Glutamatergic neuron (in vitro differentiated cells): ENCODE data around the gene RFX7. TPM values are rescaled to one million over a fixed set of nuclear protein-coding genes. Genes with fewer than 3 reads are reported as not detected.

Source experiments
- DNase-seq: peaks from one replicate; pipeline ENCODE4 v3.0.0; 2022
- H3K27ac Mint-ChIP-seq: one replicate; pipeline ENCODE4 v1.8.0; 2020; ENCODE audit warnings: mild to moderate bottlenecking, mixed read lengths, inconsistent platforms; ENCODE audit not compliant: unreplicated experiment
- H3K27me3 Mint-ChIP-seq: one replicate; pipeline ENCODE4 v1.8.0; 2020; ENCODE audit warnings: mild to moderate bottlenecking, moderate library complexity, mixed read lengths, inconsistent platforms; ENCODE audit not compliant: unreplicated experiment
- H3K36me3 Mint-ChIP-seq: one replicate; pipeline ENCODE4 v1.8.0; 2020; ENCODE audit warnings: mild to moderate bottlenecking, mixed read lengths, inconsistent platforms; ENCODE audit not compliant: unreplicated experiment
- H3K4me1 Mint-ChIP-seq: one replicate; pipeline ENCODE4 v1.8.0; 2020; ENCODE audit warnings: mild to moderate bottlenecking, low read depth, mixed read lengths, inconsistent platforms; ENCODE audit not compliant: unreplicated experiment
- H3K4me3 Mint-ChIP-seq: one replicate; pipeline ENCODE4 v1.8.0; 2020; ENCODE audit warnings: mild to moderate bottlenecking, mixed read lengths, inconsistent platforms; ENCODE audit not compliant: unreplicated experiment
- H3K9me3 Mint-ChIP-seq: one replicate; pipeline ENCODE4 v1.8.0; 2020; ENCODE audit warnings: mild to moderate bottlenecking, moderate library complexity, mixed read lengths, inconsistent platforms; ENCODE audit not compliant: unreplicated experiment
- total RNA-seq: library from RNA; stranded (reverse); fragmentation: NEBNext Ultra II Directional; extraction: Animal tissue kit (Norgen Biotek cat#: 25700); gene quantifications from one replicate; pipeline ENCODE4 v1.2.1, GENCODE V29; 2021; ENCODE audit not compliant: unreplicated experiment
- TF ChIP-seq, protein P1 (sequence below): fragments of 200-600 bp; sonication (generic); IDR thresholded peaks from one replicate; pipeline ENCODE4 v1.5.0; 2021; ENCODE audit not compliant: partially characterized antibody, unreplicated experiment

Gene RFX7
- total RNA-seq, 1 donor from 2014 or later, result 34.1 TPM

DNA sequence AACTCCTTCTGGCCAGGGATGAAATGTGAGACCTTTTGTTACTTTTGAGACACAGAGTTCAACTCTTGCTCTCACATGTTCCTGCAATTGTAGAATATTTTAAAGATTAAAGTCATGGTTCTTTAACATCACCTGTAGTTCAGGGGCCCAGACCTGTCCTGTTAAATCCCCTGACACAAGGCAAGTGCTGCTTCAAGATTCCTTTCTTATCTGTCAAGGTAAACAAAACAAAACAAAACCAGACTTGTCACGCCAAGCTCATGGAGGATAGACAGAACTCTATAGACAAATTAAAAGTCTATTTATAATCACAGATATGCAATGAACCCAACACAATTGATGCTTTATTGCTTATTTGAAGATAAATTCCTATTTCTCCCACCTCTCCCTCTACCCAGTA, 201.6 kb downstream of the RFX7 start:
- Mint-ChIP-seq H3K9me3 (no peaks in the 10 kb centered on the region), H3K36me3 (peaks cover under 1% of the 10 kb centered on the region), H3K4me1 (no peaks in the 10 kb centered on the region), H3K27ac (no peak overlapping the region), H3K27me3 (no peaks in the 10 kb centered on the region), H3K4me3 (no peak overlapping the region)
- TF ChIP-seq, protein P1, sequence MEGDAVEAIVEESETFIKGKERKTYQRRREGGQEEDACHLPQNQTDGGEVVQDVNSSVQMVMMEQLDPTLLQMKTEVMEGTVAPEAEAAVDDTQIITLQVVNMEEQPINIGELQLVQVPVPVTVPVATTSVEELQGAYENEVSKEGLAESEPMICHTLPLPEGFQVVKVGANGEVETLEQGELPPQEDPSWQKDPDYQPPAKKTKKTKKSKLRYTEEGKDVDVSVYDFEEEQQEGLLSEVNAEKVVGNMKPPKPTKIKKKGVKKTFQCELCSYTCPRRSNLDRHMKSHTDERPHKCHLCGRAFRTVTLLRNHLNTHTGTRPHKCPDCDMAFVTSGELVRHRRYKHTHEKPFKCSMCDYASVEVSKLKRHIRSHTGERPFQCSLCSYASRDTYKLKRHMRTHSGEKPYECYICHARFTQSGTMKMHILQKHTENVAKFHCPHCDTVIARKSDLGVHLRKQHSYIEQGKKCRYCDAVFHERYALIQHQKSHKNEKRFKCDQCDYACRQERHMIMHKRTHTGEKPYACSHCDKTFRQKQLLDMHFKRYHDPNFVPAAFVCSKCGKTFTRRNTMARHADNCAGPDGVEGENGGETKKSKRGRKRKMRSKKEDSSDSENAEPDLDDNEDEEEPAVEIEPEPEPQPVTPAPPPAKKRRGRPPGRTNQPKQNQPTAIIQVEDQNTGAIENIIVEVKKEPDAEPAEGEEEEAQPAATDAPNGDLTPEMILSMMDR, result no peak
- DNase-seq, result no peak

DNA sequence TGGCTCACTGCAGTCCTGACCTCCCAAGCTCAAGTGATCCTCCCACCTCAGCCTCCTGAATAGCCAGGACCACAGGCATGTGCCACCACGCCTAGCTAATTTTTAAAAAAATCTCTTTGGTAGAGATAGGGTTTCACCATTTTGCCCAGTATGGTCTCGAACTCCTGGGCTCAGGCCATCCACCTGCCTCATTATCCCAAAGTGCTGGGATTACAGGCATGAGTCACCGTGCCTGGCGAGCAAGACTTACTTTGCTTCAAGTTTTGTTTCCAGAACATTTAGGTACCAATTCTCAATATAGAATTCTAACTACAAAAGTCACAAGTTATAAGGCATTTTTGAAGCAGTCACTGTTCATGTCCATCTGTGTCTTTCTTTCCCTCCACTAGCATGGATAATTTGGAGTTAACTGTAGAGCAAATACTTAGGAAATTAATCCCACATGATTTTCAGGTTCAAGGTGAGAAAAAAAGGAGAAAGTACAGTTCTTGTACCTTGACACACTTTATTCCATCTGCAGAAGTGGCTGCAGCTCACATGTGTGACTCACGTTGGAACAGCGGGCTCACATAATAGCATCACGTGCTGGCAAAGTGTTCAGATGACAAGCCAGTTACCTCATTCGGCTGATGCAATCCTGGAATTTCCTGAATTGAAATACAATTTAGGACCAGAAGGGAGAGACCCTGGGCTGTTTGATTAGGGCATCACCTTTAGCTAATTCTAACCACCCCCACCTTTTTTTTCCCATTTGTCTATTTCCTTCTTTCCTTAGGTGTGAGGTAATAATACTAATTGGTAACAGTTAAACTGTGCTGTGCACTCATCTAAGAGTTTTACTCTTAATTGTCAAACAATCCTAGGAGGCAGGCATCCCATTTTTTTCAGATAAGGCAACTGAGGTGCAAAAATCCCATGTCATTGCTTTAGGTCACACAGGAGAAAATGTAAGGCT, 203.3 kb downstream of the RFX7 start:
- Mint-ChIP-seq H3K27ac (peak overlapping the region; percentile 68), H3K9me3 (peaks cover 3% of the 10 kb centered on the region), H3K27me3 (peaks cover 3% of the 10 kb centered on the region), H3K36me3 (peaks cover 4% of the 10 kb centered on the region), H3K4me3 (no peak overlapping the region), H3K4me1 (no peaks in the 10 kb centered on the region)
- no peak for DNase-seq
- TF ChIP-seq, protein P1, result no peak

DNA sequence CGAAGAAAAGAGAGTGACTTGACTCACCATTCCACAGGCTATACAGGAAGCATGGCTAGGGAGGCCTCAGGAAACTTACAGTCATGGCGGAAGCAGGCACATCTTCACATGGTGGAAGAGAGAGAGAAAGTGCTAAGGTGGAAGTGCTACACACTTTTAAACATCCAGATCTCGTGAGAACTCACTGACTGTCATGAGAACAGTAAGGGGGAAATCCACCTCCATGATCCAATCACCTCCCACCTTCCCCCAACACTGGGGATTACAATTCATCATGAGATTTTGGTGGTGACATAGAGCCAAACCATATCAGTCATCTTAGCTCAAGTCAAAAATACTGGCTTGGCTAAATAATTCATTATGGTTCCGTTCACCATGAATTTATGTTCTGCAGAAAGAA, 205.0 kb downstream of the RFX7 start:
- Mint-ChIP-seq H3K36me3 (peaks cover 4% of the 10 kb centered on the region), H3K9me3 (peaks cover 3% of the 10 kb centered on the region)

DNA sequence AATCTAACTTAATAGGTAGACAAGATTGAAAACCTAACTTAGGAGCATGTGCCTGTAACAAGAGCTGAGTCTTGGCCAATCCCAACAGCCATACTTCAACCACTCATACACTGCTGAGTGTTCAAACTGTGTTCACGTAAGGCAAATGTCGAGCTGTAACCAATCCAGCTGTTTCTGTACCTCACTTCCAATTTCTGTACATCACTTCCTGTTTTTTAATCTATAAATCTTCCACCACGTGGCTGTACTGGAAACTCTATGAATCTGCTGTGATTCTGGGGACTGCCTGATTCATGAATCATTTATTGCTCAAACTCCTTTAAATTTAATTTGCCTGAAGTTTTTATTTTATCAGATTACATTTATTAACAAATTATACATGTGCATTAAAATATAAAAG, 205.7 kb downstream of the RFX7 start:
- peaks cover 4% of the 10 kb centered on the region for H3K36me3 Mint-ChIP-seq
- TF ChIP-seq, protein P1, result no peak
- H3K9me3 Mint-ChIP-seq, result peaks cover 3% of the 10 kb centered on the region
- H3K4me3 Mint-ChIP-seq, result no peak overlapping the region
- no peak overlapping the region for H3K27ac Mint-ChIP-seq
- H3K4me1 Mint-ChIP-seq, result no peaks in the 10 kb centered on the region
- H3K27me3 Mint-ChIP-seq, result peaks cover 3% of the 10 kb centered on the region
- DNase-seq, result no peak

More for the DNA sequence above, 205.0 kb downstream of the RFX7 start:
- H3K4me3 Mint-ChIP-seq, result no peak overlapping the region
- no peaks in the 10 kb centered on the region for H3K4me1 Mint-ChIP-seq
- no peak for DNase-seq
- peaks cover 3% of the 10 kb centered on the region for H3K27me3 Mint-ChIP-seq
- TF ChIP-seq, protein P1, result no peak
- no peak overlapping the region for H3K27ac Mint-ChIP-seq

Other genes starting within 250 kb of the RFX7 start
- gene TEX9, start 121.5 kb upstream of the RFX7 start, total RNA-seq, result 6.1 TPM
- not detected for gene MNS1, start 221.3 kb upstream of the RFX7 start, total RNA-seq